Activated naive CD4-positive, alpha-beta T cell treated with anti-CD3 and anti-CD28 coated beads, Interleukin-2, amount 50 U/mL, for 24 hours (primary cell): ENCODE data around the gene CDH13.

Source experiments
- H3K27ac Mint-ChIP-seq: one replicate; pipeline ENCODE4 v1.8.0; 2021; ENCODE audit warnings: mild to moderate bottlenecking, mixed read lengths
- H3K27me3 Mint-ChIP-seq: one replicate; pipeline ENCODE4 v1.8.0; 2021; ENCODE audit warnings: mixed read lengths
- H3K36me3 Mint-ChIP-seq: one replicate; pipeline ENCODE4 v1.8.0; 2021; ENCODE audit warnings: mixed read lengths
- H3K4me1 Mint-ChIP-seq: one replicate; pipeline ENCODE4 v1.8.0; 2021; ENCODE audit warnings: mixed read lengths
- H3K4me3 Mint-ChIP-seq: one replicate; pipeline ENCODE4 v1.8.0; 2021; ENCODE audit warnings: mild to moderate bottlenecking, mixed read lengths
- H3K9me3 Mint-ChIP-seq: one replicate; pipeline ENCODE4 v1.8.0; 2021; ENCODE audit warnings: mixed read lengths

The CDH13 gene

DNA sequence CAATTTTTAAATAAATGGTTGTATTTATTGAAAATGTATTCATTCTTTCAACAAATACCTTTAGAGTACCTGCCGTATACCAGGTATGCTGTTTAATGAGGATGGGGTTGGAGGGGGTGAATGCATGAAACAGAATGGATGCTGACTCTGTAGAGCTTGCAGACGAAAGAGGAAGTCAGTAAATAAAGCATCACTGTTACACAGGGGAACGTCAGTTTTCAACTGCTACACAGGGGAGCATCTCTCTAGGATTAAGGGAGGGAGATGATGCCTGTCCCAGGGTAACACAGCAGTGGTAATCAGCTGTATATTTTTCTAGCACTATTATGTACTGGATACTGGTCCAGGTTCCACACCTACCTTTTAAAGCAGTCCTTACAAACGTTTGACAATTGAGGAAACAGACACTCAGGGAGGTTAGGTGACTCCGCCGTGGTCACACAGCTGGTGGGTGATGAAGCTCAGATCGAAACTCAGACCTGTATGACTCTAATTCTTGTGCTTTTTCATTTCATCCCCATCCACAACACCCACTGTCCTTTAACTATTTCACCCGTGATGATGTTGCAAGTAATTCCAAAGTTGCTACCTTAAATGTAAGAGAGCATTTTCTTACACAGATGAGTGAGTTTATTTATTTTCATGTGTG lies 728.9 kb downstream of the CDH13 start:
- no peak overlapping the region for H3K27ac Mint-ChIP-seq
- no peaks in the 10 kb centered on the region for H3K36me3 Mint-ChIP-seq
- H3K4me1 Mint-ChIP-seq, result no peaks in the 10 kb centered on the region
- no peaks in the 10 kb centered on the region for H3K9me3 Mint-ChIP-seq
- H3K4me3 Mint-ChIP-seq, result no peak overlapping the region
- H3K27me3 Mint-ChIP-seq, result no peaks in the 10 kb centered on the region

DNA sequence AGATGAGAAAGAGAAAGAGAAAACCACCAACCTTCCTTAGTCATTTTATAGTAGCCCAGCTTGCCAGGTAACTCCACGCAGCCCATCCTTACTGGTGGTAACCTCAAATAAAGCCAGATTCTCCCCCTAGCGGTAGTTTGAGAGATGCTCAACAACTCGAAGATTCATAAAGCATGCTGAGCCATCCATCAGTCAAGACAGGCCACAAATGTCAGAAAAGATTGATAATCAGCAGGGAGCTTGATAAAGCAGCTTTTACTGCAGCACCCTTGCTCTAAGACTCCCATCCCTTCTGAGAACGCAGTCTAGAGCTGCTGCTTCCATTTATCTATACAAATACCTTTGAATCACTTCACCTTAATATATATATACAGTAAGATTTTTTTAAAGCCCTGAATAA lies 729.5 kb downstream of the CDH13 start:
- H3K27ac Mint-ChIP-seq, result no peak overlapping the region
- H3K27me3 Mint-ChIP-seq, result no peaks in the 10 kb centered on the region
- H3K36me3 Mint-ChIP-seq, result no peaks in the 10 kb centered on the region

DNA sequence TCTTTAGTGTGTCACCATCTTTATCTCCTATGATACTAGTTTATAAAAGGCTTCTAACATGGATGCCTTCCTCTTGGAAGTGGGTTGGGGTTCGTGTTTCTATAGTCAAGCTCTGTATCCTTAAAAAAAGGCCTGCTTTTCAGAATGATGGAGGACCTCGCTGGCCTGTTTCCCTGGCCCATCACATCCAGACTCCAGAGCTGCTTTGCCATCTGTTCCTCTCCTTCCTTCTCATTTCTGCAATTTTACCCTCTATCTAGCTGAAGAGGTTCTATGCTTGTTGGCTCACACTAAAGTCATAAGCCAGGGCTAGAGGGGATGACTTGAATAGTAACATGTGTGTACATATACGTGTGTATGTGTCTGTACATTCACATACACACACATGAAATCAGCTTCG lies 730.2 kb downstream of the CDH13 start:
- no peaks in the 10 kb centered on the region for H3K36me3 Mint-ChIP-seq
- H3K9me3 Mint-ChIP-seq, result no peaks in the 10 kb centered on the region
- no peak overlapping the region for H3K4me3 Mint-ChIP-seq
- no peaks in the 10 kb centered on the region for H3K4me1 Mint-ChIP-seq
- no peaks in the 10 kb centered on the region for H3K27me3 Mint-ChIP-seq
- no peak overlapping the region for H3K27ac Mint-ChIP-seq

More for the DNA sequence above, 729.5 kb downstream of the CDH13 start:
- Mint-ChIP-seq H3K9me3 (no peaks in the 10 kb centered on the region), H3K4me3 (no peak overlapping the region), H3K4me1 (no peaks in the 10 kb centered on the region)

DNA sequence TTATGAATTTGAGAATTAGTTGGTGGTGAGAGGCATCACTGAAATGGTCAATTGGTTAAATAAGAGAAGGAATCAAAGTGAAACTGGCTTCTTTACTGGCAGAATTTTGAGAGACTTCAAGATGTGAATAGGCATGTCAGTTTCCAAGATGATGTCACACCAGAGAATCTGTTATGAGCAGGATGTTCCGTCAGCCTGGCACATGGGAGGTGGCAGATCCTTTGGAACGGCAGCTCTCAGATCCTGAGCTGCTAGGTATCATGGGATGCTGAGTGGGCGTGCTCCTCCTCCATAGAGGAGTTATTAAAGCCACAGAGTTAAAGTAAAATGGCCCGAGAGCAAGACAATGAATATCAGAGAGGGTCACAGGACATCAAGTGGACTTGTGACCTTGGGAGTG lies 736.8 kb downstream of the CDH13 start:
- Mint-ChIP-seq H3K27ac (no peak overlapping the region), H3K4me1 (no peaks in the 10 kb centered on the region), H3K4me3 (no peak overlapping the region), H3K9me3 (no peaks in the 10 kb centered on the region), H3K36me3 (no peaks in the 10 kb centered on the region), H3K27me3 (no peaks in the 10 kb centered on the region)

DNA sequence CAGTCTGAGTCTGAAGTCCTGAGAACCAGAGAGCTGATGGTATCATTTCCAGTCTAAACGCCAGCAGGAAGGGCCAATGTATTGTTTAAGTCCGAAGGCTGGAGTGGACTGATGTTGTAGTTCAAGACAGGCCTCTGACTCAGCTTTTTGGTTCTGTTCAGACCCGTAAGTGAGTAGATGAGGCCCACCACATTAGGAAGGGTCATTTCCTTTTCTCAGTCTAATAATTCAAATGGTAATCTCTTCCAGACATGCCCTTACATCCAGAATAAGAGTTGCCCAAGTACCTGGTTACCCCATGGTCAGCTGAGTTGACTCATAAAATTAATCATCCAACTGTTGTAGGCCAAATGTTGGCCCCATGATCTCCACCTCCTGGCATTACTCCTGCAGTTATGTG lies 738.4 kb downstream of the CDH13 start:
- no peak overlapping the region for H3K4me3 Mint-ChIP-seq
- H3K4me1 Mint-ChIP-seq, result no peaks in the 10 kb centered on the region
- no peaks in the 10 kb centered on the region for H3K27me3 Mint-ChIP-seq
- no peak overlapping the region for H3K27ac Mint-ChIP-seq
- no peaks in the 10 kb centered on the region for H3K9me3 Mint-ChIP-seq
- no peaks in the 10 kb centered on the region for H3K36me3 Mint-ChIP-seq

DNA sequence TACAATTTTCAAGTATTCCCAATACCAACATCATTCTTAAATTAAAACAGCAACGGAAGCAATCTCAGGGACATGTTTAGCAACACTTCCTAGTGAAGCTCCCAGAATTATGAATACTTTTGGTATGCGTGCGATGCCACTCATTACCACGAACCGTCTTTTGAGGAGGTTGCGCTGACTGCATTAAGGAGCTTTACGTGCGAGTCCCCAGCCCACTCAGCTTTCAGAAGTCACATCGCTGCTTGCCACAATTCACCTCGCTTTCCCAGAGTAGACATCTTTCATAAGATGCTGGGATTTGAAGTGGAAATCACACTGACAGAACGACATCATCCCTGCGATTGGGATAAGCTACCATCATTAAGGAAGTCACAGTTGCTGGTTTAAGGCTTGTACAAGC lies 739.5 kb downstream of the CDH13 start:
- no peaks in the 10 kb centered on the region for H3K27me3 Mint-ChIP-seq
- no peaks in the 10 kb centered on the region for H3K9me3 Mint-ChIP-seq

DNA sequence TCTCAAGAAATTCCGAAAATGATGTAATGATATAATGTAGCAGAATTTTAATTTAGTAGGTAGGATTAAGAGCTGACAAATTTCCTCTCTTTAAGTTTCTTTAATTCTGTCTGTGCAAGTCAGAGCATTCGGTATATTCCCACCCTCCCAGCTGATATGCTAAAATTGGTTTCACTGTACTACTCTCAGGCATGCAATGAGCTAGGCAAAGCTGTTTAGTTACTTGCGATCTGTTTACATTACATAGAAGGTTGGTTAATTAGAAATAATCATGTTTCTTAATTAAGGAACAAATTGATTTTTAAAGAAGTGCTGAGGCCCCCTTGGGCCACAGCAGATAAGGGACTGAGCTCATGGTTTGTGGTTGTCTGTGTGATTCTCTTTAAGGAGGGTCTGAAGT lies 748.2 kb downstream of the CDH13 start:
- no peaks in the 10 kb centered on the region for H3K36me3 Mint-ChIP-seq
- no peaks in the 10 kb centered on the region for H3K27me3 Mint-ChIP-seq
- H3K4me1 Mint-ChIP-seq, result no peaks in the 10 kb centered on the region
- H3K9me3 Mint-ChIP-seq, result no peaks in the 10 kb centered on the region
- no peak overlapping the region for H3K27ac Mint-ChIP-seq
- H3K4me3 Mint-ChIP-seq, result no peak overlapping the region

More for the DNA sequence above, 739.5 kb downstream of the CDH13 start:
- H3K27ac Mint-ChIP-seq, result no peak overlapping the region
- no peak overlapping the region for H3K4me3 Mint-ChIP-seq
- H3K4me1 Mint-ChIP-seq, result no peaks in the 10 kb centered on the region
- no peaks in the 10 kb centered on the region for H3K36me3 Mint-ChIP-seq

DNA sequence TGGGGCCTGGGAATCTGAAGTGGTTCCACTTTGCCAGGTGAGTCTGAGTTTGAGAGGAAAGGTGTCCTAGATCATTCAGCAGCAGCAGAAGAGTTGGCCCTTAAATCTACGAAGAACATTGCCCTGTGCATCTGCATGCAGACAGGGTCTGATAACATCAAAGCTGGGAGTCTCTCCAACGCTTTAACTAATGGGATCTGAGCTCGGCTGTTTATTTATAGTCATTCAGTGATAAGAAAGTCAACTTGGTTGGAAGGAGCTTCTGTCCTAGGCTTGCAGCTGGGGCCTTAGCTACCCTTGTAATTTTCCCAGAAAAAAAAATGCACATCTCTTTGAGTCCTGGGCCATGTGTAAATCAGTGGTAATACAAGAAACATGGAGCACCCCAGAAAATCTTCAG lies 763.0 kb downstream of the CDH13 start:
- Mint-ChIP-seq H3K27ac (no peak overlapping the region), H3K4me3 (no peak overlapping the region), H3K27me3 (no peaks in the 10 kb centered on the region), H3K36me3 (peaks cover 3% of the 10 kb centered on the region), H3K9me3 (peaks cover 10% of the 10 kb centered on the region), H3K4me1 (no peaks in the 10 kb centered on the region)

DNA sequence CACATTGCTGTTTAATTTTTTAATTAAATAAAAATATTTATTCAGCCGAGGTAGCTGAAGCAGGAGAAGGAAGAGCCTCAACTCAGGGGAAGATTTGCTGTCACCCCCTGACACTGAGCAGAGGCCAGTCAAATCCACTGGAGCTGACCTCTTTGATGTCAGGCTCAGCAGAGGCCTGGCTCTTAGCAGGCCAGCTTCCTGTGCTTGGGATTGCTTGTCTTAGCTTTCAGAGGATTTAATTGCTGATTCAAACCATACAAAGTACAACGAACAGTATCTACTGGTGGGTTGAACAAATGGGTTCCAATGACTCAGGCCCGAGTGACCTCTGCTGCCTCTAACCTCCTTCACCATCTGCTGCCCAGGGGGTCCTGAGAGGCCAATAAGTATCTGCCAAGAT lies 764.0 kb downstream of the CDH13 start:
- H3K4me1 Mint-ChIP-seq, result no peaks in the 10 kb centered on the region
- no peak overlapping the region for H3K27ac Mint-ChIP-seq
- H3K9me3 Mint-ChIP-seq, result peaks cover 10% of the 10 kb centered on the region
- no peak overlapping the region for H3K4me3 Mint-ChIP-seq
- no peaks in the 10 kb centered on the region for H3K27me3 Mint-ChIP-seq
- peaks cover 3% of the 10 kb centered on the region for H3K36me3 Mint-ChIP-seq

DNA sequence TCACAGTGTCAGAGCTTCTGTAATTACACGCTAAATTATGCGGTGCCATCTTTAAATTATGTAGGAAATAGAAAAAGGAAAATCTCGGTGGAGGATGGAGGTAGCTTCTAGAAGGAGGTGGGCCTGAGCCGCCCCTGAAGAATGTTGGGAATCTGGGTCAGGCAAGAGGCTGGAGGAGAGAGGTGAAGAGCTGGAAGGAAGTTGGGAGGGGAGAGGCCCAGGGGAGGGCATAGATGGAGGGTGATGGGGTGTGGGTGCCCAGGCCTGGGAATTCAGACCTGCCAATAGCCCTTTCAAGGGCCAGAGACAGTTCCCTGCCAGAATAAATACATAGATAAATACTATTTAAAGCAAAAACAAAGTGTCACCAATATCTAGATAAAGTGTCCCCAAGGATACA lies 766.0 kb downstream of the CDH13 start:
- H3K27me3 Mint-ChIP-seq, result no peaks in the 10 kb centered on the region
- H3K36me3 Mint-ChIP-seq, result peaks cover 3% of the 10 kb centered on the region
- H3K4me3 Mint-ChIP-seq, result no peak overlapping the region
- no peaks in the 10 kb centered on the region for H3K4me1 Mint-ChIP-seq
- peaks cover 13% of the 10 kb centered on the region for H3K9me3 Mint-ChIP-seq
- H3K27ac Mint-ChIP-seq, result no peak overlapping the region

DNA sequence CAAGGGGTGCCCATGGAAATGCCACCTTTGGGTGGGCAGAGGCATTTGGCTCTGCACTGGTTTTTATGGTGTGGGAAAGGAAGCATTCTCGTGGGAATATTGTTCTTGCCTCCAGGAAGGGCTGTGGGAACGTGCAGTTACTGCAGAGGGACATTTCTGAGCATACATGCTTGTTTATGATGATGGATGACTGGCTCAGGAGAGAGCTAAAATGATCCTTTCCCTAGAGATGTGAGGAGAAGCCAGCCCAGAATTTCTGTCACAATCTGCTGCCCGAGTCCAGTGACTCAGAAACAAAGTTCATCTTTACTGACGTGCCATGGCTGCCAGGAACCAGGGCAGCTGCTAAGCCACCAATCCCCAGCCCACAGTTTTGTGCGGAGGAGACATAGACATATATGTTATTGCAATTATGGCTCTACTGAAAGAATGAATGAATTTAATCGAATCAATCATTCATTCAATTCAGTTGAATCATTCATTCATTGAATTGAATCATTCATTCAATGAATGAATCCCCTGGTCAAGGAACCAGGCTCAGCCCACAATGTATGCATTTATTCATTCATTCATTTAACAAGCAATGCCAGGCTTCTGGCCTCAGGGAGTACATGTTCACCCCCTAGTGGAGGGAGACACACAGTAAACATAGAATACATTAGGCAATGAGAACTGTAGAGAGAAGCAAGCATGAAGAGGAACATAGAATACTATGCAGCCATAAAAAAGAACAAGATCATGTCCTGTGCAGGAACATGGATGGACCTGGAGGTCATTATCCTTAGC lies 766.6 kb downstream of the CDH13 start:
- H3K4me3 Mint-ChIP-seq, result no peak overlapping the region
- peaks cover 3% of the 10 kb centered on the region for H3K36me3 Mint-ChIP-seq
- H3K4me1 Mint-ChIP-seq, result no peaks in the 10 kb centered on the region

DNA sequence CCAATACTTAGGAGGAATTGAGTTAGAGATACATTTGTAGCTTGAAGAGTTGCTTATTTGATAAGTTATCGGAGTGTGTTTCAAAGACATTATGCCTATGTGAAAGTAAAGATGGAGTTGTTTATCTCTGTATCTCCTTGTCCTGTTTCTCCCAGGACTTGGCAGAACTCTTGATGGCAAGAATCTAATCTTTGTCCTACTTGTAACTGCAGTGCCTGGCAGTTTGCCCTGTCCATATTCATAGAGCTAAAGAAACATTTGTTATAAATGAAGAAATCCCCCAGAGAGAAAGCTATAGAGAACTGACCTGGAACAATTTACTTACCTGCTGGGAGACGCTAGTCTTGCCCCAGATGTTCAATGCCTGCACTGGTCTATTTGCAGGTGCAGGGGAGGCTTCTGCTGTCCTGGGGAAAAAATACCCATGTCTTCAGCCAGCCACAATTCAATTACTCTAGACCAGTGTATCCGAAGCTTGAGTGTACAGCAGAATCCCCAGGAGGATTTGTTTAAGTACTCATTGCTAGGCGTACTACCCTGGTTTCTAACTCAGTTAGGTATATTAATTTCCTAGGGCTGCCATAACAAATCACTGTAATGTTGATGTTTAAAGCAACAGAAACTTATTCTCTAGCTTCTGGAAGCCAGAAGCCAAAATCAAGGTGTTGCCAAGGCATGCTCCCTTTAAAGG lies 771.0 kb downstream of the CDH13 start:
- Mint-ChIP-seq H3K36me3 (no peaks in the 10 kb centered on the region), H3K27me3 (no peaks in the 10 kb centered on the region), H3K9me3 (peaks cover 14% of the 10 kb centered on the region), H3K4me1 (no peaks in the 10 kb centered on the region), H3K27ac (no peak overlapping the region), H3K4me3 (no peak overlapping the region)

More for the DNA sequence above, 766.6 kb downstream of the CDH13 start:
- H3K9me3 Mint-ChIP-seq, result peaks cover 13% of the 10 kb centered on the region
- no peak overlapping the region for H3K27ac Mint-ChIP-seq
- no peaks in the 10 kb centered on the region for H3K27me3 Mint-ChIP-seq

DNA sequence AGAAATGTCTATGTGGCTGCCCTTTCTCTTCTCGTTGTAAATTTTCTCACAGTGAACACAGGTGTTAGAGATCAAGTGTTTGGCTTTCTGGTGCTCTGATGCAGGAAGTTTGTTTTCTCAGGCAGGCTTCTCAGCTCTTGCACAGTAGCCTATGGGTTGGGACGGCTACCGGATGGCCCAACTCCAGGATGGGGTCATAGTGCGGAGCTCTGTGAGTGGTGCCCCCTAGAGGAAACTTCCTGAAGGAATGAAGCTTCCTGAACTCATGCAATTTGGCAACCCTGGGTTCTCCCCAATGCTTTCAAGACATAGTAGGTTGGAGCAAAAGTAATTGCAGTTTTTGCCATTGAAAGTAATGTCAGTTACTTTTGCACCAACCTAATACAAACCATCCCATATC lies 773.5 kb downstream of the CDH13 start:
- no peaks in the 10 kb centered on the region for H3K36me3 Mint-ChIP-seq
- H3K27ac Mint-ChIP-seq, result no peak overlapping the region
- no peak overlapping the region for H3K4me3 Mint-ChIP-seq
- H3K27me3 Mint-ChIP-seq, result no peaks in the 10 kb centered on the region
- peaks cover 9% of the 10 kb centered on the region for H3K9me3 Mint-ChIP-seq
- H3K4me1 Mint-ChIP-seq, result no peaks in the 10 kb centered on the region

DNA sequence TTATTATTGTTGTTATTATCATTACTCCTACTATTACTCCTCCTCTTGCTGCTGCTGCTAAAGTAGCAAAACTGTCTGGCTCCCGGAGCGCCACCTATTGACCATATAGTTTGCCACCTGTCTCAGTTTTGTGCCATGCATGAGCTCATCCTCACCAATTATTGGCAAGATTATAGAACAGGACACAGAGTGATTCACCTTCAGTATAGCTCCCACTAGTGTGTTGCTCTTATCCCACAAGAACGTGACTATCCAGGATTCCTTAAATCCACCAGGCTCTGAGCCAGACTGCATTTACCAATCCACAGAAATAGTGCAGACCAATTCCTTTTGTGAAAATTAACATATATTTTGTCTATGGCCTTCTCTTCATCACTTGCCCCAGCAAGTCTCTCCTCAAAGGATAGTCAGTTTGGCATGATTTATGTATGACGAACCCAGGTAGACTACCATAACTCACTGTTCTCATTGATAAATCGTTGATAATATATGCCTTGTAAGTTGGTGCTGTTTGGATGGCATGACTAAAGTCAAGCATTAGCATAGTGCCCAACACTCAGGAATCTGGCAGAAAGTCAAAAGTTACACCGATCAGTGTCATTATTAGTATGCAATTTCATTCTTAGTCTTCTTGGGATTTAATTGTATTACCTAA lies 775.5 kb downstream of the CDH13 start:
- no peak overlapping the region for H3K4me3 Mint-ChIP-seq
- H3K36me3 Mint-ChIP-seq, result no peaks in the 10 kb centered on the region
- H3K4me1 Mint-ChIP-seq, result no peaks in the 10 kb centered on the region
- no peaks in the 10 kb centered on the region for H3K27me3 Mint-ChIP-seq
- peaks cover 5% of the 10 kb centered on the region for H3K9me3 Mint-ChIP-seq
- no peak overlapping the region for H3K27ac Mint-ChIP-seq

DNA sequence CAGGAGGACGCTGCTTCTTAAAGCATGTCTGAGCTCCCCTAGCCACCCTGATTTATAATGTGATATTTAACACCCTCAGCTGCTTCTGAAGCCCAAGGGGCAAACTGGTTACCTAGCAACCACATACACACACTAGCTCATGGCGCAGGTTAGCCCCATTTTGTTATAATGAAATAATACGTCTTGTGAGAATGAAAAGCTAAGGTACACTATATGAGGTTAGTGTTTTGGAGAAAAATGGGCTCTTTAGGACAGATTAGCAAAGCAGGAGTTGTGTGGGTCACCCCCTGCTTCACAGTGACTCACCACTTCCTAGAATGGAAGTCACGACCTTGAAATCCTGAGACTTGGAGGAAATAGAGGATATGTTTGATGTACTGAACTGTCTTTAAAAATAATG lies 776.2 kb downstream of the CDH13 start:
- Mint-ChIP-seq H3K9me3 (peaks cover 5% of the 10 kb centered on the region), H3K27ac (no peak overlapping the region), H3K36me3 (no peaks in the 10 kb centered on the region), H3K4me3 (no peak overlapping the region), H3K27me3 (no peaks in the 10 kb centered on the region), H3K4me1 (no peaks in the 10 kb centered on the region)

DNA sequence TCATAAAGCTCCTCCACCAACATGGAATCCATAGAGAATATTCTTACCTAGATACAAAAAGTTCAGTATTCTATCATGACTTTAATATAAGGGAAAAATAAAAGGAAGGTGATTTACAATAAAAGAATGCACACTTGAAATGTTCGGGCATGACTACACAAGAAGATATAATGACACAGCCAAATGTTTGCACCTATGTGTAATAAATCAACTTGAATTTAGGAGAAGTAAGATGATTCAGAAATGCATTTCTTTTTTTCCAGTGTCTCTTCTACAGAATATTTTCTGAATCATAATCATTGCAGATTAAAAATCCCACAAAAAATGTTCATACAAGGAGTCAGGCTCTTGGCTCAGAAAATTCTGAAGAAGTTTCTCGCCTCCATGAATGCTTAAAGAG lies 777.0 kb downstream of the CDH13 start:
- Mint-ChIP-seq H3K9me3 (peaks cover 5% of the 10 kb centered on the region), H3K27ac (no peak overlapping the region), H3K4me1 (no peaks in the 10 kb centered on the region), H3K27me3 (no peaks in the 10 kb centered on the region), H3K4me3 (no peak overlapping the region), H3K36me3 (no peaks in the 10 kb centered on the region)
